PC-3 (cell line): ENCODE results near the gene SLC25A48.

Source experiments
- EZH2 ChIP-seq: fragments of 300-600 bp; sonication (generic); IDR thresholded peaks from one replicate; pipeline ENCODE4 v1.6.1; 2017; ENCODE audit warnings: antibody characterized with exemption, mild to moderate bottlenecking, low read length; ENCODE audit not compliant: unreplicated experiment
- TF ChIP-seq, protein P1 (sequence below): fragments of 300-600 bp; sonication (generic); conservative IDR thresholded peaks from 2 replicates; pipeline ENCODE4 v1.5.1; 2017; ENCODE audit warnings: antibody characterized with exemption, low read depth, mild to moderate bottlenecking, low read length

DNA sequence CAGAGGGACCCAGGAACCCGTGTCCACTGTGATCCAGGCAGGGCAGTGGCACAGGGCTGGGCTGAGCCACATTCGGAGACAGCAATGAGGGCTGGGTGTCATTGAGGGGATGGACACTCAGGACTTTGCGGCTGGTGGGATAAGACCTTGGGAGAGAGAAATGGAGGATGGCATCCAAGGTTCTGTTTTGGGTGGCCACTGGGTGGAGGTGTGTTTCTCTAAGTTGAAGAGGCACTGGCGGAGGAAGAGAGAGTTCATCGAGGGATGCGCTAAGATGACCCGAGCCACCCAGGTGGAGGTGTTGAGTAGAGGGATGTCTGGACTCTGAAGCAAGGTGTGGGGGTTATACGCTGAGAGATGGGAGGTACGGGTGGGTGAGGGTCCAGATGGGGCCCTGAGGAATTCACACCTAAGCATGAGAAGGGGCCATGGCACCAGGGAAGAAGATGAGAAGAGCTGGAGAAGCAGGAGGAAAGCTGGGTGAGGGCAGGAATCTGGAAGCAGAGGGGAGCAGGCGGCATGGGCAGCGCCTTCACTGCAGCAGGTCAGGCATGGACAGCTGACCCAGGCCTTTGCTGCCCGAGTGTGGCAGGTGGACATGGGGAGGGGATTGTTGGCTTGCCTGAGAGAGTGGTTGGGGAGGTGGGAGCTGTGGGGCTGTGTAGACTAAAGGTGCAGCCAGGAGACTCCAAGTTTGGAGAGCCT is 2.5 kb upstream of the SLC25A48 start:
- TF ChIP-seq, protein P1, sequence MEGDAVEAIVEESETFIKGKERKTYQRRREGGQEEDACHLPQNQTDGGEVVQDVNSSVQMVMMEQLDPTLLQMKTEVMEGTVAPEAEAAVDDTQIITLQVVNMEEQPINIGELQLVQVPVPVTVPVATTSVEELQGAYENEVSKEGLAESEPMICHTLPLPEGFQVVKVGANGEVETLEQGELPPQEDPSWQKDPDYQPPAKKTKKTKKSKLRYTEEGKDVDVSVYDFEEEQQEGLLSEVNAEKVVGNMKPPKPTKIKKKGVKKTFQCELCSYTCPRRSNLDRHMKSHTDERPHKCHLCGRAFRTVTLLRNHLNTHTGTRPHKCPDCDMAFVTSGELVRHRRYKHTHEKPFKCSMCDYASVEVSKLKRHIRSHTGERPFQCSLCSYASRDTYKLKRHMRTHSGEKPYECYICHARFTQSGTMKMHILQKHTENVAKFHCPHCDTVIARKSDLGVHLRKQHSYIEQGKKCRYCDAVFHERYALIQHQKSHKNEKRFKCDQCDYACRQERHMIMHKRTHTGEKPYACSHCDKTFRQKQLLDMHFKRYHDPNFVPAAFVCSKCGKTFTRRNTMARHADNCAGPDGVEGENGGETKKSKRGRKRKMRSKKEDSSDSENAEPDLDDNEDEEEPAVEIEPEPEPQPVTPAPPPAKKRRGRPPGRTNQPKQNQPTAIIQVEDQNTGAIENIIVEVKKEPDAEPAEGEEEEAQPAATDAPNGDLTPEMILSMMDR = no peak
- TF ChIP-seq EZH2 = no peak
